ENCODE data around the gene ERG28.

DNA sequence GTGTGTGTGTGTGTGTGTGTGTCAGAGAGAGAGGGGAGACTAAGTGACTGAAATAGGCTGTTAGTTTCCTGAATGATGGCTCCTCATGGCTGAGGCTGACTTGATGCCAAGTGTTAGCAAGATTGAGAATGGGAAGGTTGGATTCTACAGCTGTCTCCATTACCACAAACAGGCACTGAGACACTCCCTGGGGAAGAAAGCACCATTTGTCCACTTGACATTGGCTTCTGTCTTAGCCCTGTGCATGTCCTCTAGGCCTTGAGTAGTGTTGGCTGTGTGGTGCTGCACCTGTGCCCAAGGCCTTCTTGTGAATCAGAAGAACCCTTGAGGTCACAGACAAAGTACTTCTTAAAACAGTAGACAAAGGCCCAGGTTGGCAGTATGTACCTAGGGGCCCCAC is 15.6 kb downstream of the ERG28 start:
- TF ChIP-seq, protein P1, sequence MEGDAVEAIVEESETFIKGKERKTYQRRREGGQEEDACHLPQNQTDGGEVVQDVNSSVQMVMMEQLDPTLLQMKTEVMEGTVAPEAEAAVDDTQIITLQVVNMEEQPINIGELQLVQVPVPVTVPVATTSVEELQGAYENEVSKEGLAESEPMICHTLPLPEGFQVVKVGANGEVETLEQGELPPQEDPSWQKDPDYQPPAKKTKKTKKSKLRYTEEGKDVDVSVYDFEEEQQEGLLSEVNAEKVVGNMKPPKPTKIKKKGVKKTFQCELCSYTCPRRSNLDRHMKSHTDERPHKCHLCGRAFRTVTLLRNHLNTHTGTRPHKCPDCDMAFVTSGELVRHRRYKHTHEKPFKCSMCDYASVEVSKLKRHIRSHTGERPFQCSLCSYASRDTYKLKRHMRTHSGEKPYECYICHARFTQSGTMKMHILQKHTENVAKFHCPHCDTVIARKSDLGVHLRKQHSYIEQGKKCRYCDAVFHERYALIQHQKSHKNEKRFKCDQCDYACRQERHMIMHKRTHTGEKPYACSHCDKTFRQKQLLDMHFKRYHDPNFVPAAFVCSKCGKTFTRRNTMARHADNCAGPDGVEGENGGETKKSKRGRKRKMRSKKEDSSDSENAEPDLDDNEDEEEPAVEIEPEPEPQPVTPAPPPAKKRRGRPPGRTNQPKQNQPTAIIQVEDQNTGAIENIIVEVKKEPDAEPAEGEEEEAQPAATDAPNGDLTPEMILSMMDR (IDR thresholded peaks at IDR 0.05) = no peak
- no peak for TF ChIP-seq POLR2A (IDR thresholded peaks at IDR 0.05)

Measured in heart left ventricle (tissue), 13 donors.